ENCODE results near the gene TGFB2. TPM values are rescaled to one million over a fixed set of nuclear protein-coding genes. Genes with fewer than 3 reads are reported as not detected.

TGFB2 gene
- total and polyA plus RNA-seq, 2 experiments from 2014 or later: 0.31 to 1.4 TPM

GRCh38 chr1:218323568-218324225 lies 21.4 kb upstream of the TGFB2 start:
- H3K9me3 Mint-ChIP-seq: no peaks in the 10 kb centered on the region
- H4K20me1 ChIP-seq (replicated peaks; ENCODE audit: insufficient read depth): no peaks in the 10 kb centered on the region
- no peaks in the 10 kb centered on the region; the same call in 1 of the 2 replicates for H3K36me3 ChIP-seq (ENCODE audit: insufficient read depth)
- H3K9me2 ChIP-seq (ENCODE audit: insufficient read depth): no peaks in the 10 kb centered on the region
- H3K27me3 Mint-ChIP-seq (ENCODE audit: insufficient read depth, low read depth, poor library complexity): peaks cover 3% of the 10 kb centered on the region
- H3F3A ChIP-seq (replicated peaks; ENCODE audit: low read depth): no peaks in the 10 kb centered on the region
- no peak overlapping the region for H3K4me2 ChIP-seq
- peaks cover 35% of the 10 kb centered on the region for H3K36me3 Mint-ChIP-seq (ENCODE audit: low read depth)
- no peaks in the 10 kb centered on the region for H3K27me3 ChIP-seq (ENCODE audit: insufficient read depth)
- H2AFZ ChIP-seq: no peak overlapping the region
- TF ChIP-seq NANOG (IDR thresholded peaks at IDR 0.05; ENCODE audit: borderline replicate concordance) (no peak), ZNF331 (CRISPR knock-in tag; IDR thresholded peaks at IDR 0.05; ENCODE audit: low read depth) (no peak), ZNF114 (CRISPR knock-in tag; IDR thresholded peaks at IDR 0.05) (no peak), ETS1 (IDR thresholded peaks at IDR 0.05) (no peak), CTCF (conservative IDR thresholded peaks at IDR 0.05; ENCODE audit: low read depth in 2 of 2) (no peak), EZH2 (IDR thresholded peaks at IDR 0.05; ENCODE audit: low read depth, unreplicated experiment) (no peak), CREB1 (CRISPR knock-in tag; IDR thresholded peaks at IDR 0.05; ENCODE audit: low read depth) (no peak), POLR2AphosphoS5 (IDR thresholded peaks at IDR 0.05; ENCODE audit: low read depth) (no peak), STAT1 (IDR thresholded peaks at IDR 0.05; ENCODE audit: unreplicated experiment) (no peak), EZH2phosphoT487 (IDR thresholded peaks at IDR 0.05; ENCODE audit: unreplicated experiment) (no peak), REST (IDR thresholded peaks at IDR 0.05; ENCODE audit: unreplicated experiment) (no peak)
- DNase-seq (ENCODE audit: low spot score) (no peak), ATAC-seq (peak; percentile 34; the same call in 2 of the 3 replicates)
- H3K4me3 ChIP-seq: no peak overlapping the region
- no peak overlapping the region for H3K27ac Mint-ChIP-seq
- no peak overlapping the region for H3K4me3 Mint-ChIP-seq
- H3K4me1 Mint-ChIP-seq: no peaks in the 10 kb centered on the region; the same call in 2 of the 3 replicates
- H3K27ac ChIP-seq (ENCODE audit: low read depth): no peak overlapping the region
- no peaks in the 10 kb centered on the region for H3K4me1 ChIP-seq (ENCODE audit: insufficient read depth)
- H3K79me2 ChIP-seq (replicated peaks; ENCODE audit: insufficient read depth): peaks cover 24% of the 10 kb centered on the region

All from GM23338 (cell line).